ENCODE data around the gene FAT3.

DNA sequence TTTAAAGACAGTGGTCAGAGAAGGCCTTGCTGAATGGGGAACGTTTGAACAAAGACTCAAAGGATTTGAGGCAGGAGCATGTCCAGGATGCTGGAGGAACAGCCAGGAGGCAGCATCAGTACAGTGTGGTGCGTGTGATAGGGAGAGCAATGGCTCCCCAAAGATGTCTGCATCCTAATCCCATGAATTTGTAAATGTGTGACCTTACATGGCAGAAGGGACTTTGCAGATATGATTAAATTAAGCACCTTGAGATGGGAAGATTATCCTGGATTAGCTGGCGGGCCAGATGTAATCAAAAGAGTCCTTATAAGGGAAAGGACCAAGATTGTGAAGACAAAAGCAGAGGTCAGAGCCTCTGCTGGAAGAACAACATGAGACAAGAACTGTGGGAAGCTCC lies 24.6 kb upstream of the FAT3 start:
- TF ChIP-seq EZH2 (IDR thresholded peaks at IDR 0.05; ENCODE audit: low read length) (no peak), CTCF (optimal IDR thresholded peaks at IDR 0.05 in 1 of 3, IDR thresholded peaks at IDR 0.05 in 1 of 3, conservative IDR thresholded peaks at IDR 0.05 in 1 of 3; ENCODE audit: extremely low read depth in 1 of 3, insufficient read depth in 2 of 3, low read length in 3 of 3) (no peak)
